ENCODE data around the gene DCLK1.

GRCh38 chr13:36130552-36131221, 495 bp downstream of the DCLK1 start:
- TF ChIP-seq POLR2AphosphoS5 (IDR thresholded peaks at IDR 0.05; ENCODE audit: low read depth, low read length), result no peak
- no peak for TF ChIP-seq TAF1 (IDR thresholded peaks at IDR 0.05; ENCODE audit: borderline replicate concordance, insufficient read depth, low read length)
- TF ChIP-seq, protein P1, sequence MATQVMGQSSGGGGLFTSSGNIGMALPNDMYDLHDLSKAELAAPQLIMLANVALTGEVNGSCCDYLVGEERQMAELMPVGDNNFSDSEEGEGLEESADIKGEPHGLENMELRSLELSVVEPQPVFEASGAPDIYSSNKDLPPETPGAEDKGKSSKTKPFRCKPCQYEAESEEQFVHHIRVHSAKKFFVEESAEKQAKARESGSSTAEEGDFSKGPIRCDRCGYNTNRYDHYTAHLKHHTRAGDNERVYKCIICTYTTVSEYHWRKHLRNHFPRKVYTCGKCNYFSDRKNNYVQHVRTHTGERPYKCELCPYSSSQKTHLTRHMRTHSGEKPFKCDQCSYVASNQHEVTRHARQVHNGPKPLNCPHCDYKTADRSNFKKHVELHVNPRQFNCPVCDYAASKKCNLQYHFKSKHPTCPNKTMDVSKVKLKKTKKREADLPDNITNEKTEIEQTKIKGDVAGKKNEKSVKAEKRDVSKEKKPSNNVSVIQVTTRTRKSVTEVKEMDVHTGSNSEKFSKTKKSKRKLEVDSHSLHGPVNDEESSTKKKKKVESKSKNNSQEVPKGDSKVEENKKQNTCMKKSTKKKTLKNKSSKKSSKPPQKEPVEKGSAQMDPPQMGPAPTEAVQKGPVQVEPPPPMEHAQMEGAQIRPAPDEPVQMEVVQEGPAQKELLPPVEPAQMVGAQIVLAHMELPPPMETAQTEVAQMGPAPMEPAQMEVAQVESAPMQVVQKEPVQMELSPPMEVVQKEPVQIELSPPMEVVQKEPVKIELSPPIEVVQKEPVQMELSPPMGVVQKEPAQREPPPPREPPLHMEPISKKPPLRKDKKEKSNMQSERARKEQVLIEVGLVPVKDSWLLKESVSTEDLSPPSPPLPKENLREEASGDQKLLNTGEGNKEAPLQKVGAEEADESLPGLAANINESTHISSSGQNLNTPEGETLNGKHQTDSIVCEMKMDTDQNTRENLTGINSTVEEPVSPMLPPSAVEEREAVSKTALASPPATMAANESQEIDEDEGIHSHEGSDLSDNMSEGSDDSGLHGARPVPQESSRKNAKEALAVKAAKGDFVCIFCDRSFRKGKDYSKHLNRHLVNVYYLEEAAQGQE (IDR thresholded peaks at IDR 0.05; ENCODE audit: insufficient read depth in 1 of 2, low read depth in 2 of 2, low read length in 2 of 2), result no peak
- no peak for TF ChIP-seq SIN3A (IDR thresholded peaks at IDR 0.05; ENCODE audit: borderline replicate concordance, insufficient read depth, low read length)
